Measurements from ENCODE around the gene FUBP1.

GRCh38 chr1:77984629-77985028, 5.8 kb upstream of the FUBP1 start:
- TF ChIP-seq CTCF (IDR thresholded peaks at IDR 0.05) (no peak), EP300 (IDR thresholded peaks at IDR 0.05) (no peak)
